Thyroid gland (tissue), 4 donors: ENCODE measurements around the gene SPAAR.

Experiments
- POLR2A ChIP-seq, 2 donors: fragments of 450-650 bp; IDR thresholded peaks; one replicate each; pipeline ENCODE4 v1.6.1; 2017; ENCODE audit warnings: antibody characterized with exemption in 2 of 2, mild to moderate bottlenecking in 2 of 2, moderate library complexity in 1 of 2
- TF ChIP-seq, protein P1 (sequence below), 6 experiments: fragments of 200-600 bp in 3 of 6; fragments of 450-650 bp in 3 of 6; sonication (generic) in 3 of 6; IDR thresholded peaks; one replicate each; pipeline ENCODE4 v1.5.1; 2016 to 2019; ENCODE audit warnings: antibody characterized with exemption in 6 of 6, mild to moderate bottlenecking in 2 of 6, inconsistent platforms in 1 of 6, moderate library complexity in 1 of 6

DNA sequence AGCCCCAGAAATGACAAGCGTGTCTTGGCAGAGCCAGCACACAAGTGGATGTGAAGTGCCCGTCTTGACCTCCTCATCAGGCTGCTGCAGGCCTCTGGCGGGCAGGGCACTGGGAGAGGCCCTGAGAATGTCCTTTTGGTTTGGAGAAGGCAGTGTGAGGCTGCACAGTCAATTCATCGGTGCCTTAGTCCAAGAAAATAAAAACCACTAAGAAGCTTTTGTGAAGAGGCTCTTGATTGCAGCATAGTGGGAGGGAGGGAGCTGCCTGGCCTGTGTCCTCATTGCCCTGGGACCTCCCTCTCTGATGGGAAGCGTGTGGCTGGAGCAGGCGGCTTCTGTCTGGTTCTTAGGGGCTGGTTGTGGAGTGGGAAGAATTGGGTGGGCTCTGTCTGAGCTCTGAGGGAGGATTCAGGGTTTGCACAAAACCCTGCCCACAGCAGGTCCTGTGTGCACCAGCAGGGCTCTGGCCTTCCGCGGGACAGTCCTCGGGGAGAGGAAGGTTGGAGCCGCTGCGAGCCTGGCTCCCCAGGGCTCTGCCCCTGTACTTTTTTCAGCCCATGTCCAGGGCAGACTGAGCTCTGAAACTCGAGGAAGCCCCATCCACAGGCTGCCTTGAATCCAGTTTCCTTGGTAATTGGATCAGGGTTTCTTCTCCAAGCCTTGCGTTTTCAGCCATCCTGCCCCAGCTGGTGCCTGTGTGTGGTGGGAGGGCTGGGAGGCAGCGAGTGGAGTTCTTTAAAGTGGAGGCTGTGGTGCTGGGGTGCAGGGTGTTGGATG lies 2.2 kb upstream of the SPAAR start:
- peak in 1 of 2 donors; percentile 52 for TF ChIP-seq POLR2A (IDR thresholded peaks at IDR 0.05)
- TF ChIP-seq, protein P1, sequence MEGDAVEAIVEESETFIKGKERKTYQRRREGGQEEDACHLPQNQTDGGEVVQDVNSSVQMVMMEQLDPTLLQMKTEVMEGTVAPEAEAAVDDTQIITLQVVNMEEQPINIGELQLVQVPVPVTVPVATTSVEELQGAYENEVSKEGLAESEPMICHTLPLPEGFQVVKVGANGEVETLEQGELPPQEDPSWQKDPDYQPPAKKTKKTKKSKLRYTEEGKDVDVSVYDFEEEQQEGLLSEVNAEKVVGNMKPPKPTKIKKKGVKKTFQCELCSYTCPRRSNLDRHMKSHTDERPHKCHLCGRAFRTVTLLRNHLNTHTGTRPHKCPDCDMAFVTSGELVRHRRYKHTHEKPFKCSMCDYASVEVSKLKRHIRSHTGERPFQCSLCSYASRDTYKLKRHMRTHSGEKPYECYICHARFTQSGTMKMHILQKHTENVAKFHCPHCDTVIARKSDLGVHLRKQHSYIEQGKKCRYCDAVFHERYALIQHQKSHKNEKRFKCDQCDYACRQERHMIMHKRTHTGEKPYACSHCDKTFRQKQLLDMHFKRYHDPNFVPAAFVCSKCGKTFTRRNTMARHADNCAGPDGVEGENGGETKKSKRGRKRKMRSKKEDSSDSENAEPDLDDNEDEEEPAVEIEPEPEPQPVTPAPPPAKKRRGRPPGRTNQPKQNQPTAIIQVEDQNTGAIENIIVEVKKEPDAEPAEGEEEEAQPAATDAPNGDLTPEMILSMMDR (IDR thresholded peaks at IDR 0.05): peak in 1 of 6 experiments; percentile 14
